Activated CD4-positive, CD25-positive, alpha-beta regulatory T cell treated with anti-CD3 and anti-CD28 coated beads, Interleukin-2, amount 50 U/mL, for 16 hours (primary cell): ENCODE results near the gene RABL6.
"Not testable (repeated sequence)": the region's sequence is repeated elsewhere in the genome, so short reads cannot be mapped to it uniquely, and the experiment has no call there.

Experiments
- DNase-seq: peaks from one replicate; pipeline ENCODE4 v3.0.0-alpha.2; 2020; ENCODE audit warnings: low read depth, low spot score

RABL6 gene

DNA sequence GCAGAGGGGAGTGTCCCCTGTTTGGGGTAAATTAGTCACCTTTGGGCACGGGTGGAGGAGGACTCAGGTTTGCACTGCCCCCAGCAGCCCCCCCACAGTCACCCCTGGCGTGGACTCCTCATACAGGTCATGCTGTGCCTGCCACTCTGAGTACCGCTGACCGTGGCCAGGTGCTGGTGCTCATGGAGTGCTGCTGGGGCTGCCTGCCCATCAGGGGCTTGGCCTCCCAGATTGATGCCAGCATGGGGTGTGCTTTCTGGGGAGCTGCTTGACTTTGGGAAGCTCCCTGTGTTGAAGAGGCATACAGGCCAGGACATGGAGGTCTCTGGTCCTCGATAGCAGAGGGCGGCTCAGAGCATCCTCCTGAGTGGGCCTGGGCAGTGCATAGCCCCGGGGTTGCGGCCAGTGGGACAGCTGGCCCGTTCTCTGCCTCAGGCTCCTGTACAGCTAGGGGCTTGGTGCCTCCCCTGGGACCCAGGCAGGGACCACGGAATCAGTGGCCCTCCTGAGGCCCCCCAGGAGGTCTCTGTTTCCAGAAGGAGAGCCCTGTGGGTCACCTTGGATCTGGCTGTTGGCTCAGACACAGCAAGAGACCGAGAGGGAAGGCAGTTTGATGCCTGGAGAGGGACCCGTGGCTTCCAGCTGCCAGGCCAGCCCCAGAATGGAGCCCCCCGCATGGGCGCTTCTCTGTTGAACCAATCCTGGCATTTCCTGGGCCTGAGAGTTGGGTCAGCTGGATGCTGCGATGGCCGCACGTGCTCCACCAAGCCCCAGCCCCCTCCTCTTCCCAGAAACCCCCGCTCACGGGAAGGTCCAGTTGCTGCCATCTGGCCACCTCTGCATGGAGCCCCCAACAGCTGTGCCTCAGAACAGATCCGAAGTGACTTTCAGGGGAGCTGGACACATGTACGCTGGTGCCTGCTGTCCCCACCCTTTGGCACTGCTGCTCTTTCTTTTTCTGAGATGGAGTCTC is 28.5 kb downstream of the RABL6 start:
- DNase-seq: no peak

DNA sequence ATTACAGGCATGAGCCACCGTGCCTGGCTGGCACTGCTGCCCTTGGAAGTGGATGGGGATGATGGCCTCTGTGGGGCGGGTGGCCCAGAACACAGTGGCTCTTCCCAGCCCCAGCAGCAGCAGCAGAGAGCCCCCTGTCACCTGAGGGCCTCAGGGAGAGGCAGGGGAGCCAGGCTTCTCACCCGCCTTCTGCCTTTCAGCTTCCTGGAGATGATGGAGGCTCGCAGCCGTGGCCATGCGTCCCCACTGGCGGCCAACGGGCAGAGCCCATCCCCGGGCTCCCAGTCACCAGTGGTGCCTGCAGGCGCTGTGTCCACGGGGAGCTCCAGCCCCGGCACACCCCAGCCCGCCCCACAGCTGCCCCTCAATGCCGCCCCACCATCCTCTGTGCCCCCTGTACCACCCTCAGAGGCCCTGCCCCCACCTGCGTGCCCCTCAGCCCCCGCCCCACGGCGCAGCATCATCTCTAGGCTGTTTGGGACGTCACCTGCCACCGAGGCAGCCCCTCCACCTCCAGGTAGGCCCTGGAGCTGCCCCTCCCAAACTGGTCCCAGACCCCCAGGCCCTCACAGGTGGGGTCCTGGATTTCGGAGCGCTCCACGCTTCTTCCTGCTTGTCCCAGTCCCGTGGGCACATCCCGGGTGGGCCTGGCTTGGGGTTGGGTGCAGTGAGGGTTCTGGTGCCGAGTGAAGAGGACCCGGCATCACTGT is 29.6 kb downstream of the RABL6 start:
- no peak for DNase-seq

DNA sequence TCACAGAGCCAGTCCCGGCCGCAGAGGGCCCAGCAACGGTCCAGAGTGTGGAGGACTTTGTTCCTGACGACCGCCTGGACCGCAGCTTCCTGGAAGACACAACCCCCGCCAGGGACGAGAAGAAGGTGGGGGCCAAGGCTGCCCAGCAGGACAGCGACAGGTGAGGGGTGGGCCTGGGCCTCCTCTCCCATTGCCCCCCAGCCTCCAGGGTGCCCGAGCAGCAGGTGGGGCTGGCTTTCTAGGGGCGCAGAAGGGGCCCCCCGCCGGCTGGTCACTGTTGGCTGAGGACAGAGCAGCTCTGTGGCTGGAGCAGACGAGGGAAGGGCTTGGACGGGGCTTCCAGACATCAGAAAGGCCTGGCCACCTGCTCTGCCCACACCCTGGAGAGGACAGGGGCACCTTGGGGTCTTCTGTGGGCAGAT is 30.1 kb downstream of the RABL6 start:
- DNase-seq: not testable (repeated sequence)

DNA sequence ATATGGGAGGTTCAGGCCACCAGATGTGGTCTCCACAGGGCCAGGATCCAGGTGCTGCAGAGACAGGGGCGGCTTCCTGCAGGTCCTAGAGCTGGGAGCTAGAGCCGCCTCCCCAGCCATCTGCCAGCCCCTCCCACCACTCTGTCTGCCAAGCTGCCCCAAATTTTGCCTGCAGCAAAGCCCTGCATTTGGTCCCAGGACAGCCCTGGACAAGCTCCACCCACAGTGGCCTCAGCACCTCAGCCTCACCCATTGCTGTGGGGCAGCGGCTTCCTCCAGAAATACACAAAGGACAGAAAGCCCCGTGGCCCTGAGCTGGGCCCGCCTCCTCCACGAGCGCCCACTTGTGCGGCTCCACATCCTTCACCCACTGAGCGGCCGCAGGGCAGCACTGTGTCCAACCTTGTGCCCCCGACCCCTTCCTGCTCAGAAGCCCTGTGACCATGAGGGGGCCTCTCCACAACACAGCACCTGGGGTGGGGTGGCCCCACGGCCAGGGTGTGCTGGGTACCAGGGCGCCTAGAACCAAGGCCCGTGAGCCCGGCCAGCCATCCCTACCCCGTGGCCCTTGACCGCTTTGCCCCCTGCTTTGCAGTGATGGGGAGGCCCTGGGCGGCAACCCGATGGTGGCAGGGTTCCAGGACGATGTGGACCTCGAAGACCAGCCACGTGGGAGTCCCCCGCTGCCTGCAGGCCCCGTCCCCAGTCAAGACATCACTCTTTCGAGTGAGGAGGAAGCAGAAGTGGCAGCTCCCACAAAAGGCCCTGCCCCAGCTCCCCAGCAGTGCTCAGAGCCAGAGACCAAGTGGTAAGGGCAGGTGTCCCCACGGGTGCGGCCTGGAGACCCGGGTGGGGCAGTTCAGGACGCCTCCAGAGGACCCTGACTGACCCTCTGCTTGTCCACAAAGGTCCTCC is 30.8 kb downstream of the RABL6 start:
- DNase-seq: no peak

DNA sequence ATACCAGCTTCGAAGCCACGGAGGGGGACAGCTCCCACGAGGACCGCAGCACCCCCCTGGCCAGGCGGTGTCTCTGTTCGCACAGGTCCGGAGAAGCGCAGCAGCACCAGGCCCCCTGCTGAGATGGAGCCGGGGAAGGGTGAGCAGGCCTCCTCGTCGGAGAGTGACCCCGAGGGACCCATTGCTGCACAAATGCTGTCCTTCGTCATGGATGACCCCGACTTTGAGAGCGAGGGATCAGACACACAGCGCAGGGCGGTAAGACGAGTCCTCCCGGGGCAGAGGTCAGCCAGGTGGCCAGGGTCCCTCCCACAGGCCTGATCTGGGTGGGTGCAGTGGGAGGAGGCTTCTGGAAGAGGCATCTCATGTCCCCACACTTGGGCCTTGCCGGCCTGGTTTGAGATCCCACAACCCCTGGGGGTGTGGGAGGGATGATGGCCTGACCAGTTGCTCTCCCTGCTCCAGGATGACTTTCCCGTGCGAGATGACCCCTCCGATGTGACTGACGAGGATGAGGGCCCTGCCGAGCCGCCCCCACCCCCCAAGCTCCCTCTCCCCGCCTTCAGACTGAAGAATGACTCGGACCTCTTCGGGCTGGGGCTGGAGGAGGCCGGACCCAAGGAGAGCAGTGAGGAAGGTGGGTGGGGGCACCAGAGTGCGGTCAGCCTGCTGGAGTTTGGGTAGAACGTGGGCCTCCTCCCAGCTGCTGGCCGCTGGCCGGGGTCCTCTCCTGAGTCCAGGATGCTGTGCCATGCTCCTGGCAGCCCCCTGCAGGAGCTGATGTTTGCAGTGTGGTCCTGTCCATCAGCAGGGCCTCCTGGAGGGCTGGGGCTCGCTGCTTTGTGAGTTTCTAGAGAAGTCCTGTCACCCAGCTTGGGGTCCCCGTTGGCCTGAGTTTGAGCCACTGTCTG is 31.7 kb downstream of the RABL6 start:
- DNase-seq: no peak

DNA sequence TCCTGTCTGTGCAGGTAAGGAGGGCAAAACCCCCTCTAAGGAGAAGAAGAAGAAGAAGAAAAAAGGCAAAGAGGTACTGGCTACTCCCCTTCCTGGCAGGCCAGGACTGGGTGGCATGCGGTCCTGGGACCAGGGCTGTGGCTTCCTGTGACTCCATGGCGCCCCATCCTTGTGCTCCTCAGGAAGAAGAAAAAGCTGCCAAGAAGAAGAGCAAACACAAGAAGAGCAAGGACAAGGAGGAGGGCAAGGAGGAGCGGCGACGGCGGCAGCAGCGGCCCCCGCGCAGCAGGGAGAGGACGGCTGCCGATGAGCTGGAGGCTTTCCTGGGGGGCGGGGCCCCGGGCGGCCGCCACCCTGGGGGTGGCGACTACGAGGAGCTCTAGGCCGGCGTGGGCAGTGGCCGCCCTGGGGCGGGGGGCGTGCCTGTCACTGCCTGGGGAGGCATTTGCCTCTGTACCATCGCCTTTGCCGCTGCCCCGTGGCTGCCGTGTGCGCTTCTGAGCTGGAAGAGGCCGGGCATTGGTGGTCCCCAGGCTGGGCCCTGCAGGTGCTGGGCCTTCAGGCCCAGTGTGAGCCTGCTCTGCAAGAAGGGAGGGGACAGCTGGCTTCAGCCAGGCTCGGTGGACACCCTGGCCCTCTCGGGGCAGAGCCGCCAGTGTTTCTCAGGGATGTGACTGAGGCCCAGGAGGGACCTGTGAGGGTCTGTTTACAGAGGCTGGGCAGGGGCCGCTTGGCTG is 32.6 kb downstream of the RABL6 start:
- DNase-seq: no peak

DNA sequence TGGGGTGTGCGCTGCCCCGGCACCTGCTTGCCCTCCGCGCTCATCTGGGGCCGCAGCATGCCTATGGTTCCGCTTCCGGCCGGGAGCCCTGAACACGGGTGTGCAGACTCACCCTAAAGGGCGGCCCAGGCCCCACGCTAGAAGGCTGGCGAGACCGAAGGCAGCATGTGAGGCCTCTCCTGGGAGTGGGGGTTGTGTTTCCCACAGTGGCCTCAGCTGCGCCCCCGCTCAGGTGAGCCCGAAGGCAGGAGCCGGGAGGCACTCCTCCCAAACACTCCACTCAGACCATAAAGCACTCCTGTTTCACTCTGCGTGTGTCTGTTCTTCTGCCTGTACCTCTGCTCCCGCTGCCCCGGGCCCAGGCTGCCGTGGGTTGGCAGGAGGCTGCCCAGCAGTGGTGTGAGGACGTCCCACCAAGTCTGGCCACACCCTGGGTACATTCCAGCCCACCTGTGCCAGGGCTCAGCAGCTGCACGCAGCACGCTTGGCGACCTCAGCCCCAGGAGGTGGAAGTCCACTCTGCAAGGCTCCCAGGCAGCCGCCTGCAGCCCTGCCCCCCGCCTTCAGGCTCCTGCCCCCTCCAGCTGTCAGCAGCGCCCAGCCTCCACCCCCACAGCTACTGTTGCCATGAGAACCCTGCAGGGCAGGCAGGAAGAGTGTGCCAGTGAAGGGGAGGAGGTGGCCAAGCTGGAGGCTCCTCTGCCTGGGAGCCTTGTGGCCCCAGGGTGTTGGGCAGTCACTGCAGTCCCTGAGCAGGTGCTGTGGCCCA is 33.3 kb downstream of the RABL6 start:
- no peak for DNase-seq

DNA sequence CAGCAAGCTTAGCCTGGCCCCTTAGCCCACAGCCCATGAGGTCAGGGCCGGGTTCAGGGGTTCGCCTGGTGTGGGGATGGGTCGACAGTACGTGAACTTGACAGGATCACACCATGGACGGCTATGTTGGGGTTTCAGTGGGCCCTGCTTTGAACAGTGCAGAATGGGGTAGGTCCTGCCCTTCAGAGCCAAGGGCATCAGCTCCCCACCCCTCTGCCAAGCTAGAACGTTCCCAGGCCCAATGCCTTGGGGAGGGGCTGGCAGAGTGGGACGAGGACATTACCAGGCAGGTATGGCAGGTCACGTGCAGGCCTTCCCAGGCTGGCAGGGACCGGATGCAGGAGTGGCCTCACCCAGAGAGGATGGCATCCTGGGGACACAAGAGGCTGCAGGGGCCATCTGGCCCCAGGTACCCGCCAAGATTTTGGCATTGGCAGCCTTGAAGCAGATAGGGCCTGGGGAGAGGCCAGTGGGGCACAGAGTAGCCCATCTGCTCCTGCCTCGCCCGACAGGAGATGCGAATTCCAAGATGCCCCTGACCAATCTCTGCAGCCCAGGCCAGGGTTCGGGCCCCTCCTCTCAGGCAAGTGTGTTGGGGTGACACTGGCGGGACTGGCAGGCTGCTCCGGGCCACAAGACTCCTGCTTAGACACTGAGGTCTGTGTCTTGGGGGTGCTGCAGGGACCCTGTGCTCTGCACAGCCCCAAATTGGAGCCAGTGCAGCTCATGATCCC is 34.1 kb downstream of the RABL6 start:
- DNase-seq: not testable (repeated sequence)

DNA sequence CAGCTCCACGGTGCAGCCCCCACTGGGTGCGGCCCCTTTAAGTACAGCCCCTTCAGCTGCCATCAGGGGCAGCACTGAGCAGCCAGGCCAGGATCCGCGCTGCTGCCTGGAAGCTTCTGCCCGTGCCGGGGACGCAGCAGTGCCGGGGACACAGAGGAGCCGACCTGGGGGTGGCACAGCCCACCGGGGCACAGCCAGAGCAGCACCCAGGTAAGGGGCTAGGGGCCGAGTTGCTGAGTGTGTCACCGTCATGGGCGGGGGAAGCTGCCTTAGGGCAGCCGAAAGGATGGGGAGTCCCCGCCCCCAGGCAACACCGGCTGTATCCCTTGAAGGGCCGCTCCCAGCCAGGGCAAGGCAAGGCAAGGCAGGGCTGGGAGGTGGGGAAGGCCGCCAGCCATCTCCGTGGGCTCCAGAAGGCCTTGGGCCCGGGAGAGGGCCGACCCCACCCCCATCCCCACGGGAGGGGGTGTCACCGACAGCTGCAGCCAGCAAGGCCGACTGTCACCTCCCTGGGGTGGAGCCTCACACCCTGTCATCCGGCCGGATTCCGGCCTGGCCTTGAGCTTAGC is 34.7 kb downstream of the RABL6 start, which contains the start of gene AJM1:
Gene AJM1 (plus strand): TSS at position 99 of the 569 bp plus-strand sequence. CDS start 1,937 bp downstream, outside the sequence.
- DNase-seq: peak; percentile 58

DNA sequence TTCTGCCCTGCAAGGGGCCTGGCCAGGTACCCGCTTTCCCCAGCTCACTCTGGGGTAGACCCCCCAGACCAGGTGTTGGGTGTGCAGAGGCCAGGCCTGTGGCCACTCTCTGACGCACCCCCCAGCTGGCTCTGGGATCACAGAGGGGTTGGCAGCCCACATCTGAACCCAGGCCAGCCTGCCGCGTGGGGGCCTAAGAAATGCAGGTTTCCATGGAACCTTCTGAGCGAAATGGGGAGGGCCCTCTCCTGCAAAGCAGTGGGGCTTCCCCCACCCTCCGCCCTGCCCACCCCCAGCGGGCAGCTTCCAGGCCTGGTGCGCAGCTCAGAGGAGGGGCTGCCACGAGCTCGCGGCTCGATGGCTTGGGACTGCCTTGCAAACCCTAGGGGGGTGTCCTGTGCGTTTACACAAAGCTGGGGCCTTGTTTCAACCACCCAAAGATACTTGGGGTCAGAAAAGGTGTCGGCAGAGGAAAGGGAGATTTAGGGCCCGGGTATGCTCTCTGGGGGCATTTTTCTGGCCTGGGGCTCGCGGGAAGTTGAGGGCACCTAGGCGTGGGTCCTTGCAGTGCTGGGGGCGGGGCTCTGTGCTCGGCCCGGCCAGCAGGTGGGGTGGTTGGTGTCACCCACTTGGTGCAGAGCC is 35.5 kb downstream of the RABL6 start:
- DNase-seq: not testable (repeated sequence)

DNA sequence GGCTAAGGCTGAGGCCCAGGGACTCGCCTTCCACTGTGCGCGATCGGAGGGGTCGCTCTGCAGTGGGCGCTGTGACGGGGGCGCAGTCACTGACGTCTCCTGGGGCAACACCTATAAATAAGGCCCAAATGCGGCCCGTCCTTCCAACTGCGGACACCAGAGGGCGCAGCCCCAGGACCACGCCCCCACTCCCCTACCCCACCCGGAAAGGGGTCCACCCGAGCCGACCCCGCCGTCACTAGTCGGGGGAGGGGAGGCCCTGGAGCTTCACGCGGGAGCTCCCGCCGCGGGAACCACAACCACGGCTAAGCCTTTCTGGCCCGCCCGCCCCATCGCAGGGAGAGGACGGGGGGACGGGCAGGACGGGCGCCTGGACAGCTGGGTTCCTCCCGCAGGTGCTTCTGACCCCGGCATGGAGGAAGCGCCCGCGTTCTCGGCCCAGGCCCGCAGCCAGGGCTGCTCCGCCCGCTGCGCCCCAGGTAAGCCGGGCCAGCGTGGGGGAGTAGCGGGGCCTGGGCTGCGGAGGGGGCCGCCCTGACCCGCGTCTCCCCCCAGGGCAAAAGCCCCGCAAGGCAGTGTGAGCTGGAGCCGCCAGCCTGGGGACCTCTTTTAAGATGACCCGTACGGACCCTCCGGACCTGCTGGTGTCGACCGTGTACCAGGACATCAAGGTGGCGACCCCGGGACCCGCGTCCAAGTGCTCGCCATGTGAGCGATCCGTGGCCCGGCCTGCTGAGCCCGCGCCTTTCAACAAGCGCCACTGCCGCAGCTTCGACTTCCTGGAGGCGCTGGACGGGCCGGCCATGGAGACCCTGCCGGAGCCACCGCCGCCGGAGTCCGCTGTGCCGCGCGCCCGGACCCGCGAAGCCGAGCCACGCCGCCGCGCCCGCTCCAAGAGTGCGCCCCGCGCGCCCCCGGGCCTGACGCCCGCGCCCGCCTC is 36.3 kb downstream of the RABL6 start:
- DNase-seq: not testable (repeated sequence)

DNA sequence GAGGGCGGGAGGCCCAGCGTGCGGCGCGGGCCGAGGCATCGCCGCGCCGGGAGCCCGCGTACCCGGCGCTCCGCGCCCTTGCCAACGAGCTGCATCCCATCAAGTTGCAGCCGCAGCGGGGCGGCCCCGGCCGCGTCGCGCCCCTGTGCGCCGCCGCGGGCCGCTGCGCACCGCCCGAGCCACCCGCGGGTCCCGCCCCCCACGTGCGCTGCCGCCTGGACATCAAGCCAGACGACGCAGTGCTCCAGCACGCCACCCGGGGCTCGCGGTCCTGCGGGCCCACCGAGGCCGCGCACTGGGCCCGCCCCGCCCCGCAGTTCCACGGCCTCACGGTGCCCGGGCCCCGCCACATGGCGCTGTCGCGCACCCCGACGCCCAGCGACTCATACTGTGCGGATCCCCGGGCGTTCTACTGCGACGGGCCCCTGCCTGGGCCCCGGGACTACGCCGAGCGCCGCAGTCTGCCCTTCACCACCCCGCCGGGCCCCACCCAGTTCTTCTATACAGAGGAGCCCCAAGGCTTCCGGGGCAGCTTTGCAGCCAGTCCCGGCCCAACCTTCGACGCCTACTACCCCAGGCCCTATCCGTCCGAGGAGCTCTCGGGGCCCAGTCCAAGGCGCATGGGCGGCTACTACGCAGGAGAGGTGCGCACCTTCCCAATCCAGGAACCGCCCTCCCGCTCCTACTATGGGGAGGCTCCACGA is 37.2 kb downstream of the RABL6 start:
- no peak for DNase-seq

DNA sequence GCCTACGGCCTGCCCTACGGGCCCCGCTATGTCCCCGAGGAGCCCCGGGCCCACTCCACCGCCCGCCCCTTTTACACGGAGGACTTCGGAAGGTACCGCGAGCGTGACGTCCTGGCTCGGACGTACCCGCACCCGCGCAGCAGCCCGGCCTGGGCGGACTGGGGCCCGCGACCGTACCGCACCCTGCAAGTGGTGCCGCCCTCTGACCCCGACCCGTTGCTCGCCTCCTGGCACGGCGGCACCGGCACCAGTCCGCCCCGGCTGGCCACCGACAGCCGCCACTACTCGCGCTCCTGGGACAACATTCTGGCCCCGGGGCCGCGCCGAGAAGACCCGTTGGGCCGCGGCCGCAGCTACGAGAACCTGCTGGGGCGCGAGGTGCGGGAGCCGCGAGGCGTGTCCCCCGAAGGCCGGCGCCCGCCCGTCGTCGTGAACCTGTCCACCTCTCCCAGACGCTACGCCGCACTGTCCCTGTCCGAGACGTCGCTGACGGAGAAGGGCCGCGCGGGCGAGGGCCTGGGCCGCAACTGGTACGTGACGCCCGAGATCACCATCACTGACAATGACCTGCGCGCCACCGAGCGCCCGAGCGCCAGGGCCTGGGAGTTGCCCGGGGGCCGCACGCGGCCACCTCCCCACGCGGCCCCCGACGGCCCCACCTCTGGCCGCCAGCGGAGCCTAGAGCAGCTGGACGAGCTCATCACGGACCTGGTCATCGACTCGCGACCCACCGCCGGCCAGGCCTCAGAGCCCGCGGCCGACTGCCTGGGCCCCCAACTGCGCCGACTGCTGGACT is 37.9 kb downstream of the RABL6 start:
- DNase-seq: no peak

DNA sequence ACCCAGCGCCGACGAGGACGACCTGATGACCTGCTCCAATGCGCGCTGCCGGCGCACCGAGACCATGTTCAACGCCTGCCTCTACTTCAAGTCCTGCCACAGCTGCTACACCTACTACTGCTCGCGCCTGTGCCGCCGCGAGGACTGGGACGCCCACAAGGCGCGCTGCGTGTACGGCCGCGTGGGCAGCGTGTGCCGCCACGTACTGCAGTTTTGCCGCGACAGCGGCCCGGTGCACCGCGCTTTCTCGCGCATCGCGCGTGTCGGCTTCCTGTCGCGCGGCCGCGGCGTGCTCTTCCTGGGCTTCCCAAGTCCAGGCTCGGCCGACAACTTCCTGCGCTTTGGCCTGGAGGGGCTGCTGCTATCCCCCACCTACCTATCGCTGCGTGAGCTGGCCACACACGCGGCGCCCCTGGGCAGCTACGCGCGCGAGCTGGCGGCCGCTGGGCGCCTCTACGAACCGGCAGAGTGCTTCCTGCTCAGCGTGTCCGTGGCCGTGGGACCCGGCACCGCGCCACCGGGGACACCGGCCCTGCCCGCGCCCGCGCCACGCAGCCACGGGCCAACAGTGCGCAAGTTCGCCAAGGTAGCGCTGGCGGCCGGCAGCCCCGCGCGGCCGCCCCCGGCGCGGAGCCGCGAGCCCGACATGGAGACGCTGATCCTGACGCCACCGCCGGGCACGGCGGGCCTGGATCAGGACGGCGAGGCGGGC is 38.8 kb downstream of the RABL6 start:
- DNase-seq: no peak
